NCI-H748 (cell line): ENCODE data around the gene SMAD7.

Experiments
- DNase-seq: peaks from one replicate; lab custom pipeline; 2025; ENCODE audit not compliant: unreplicated experiment; lab: John Stamatoyannopoulos, UW

Gene SMAD7

GRCh38 chr18:48987821-48988220, 37.1 kb upstream of the SMAD7 start:
- DNase-seq, result no peak

- DNase-seq, result no peak
These were observed 36.3 kb upstream of the SMAD7 start for GRCh38 chr18:48986851-48987761.

GRCh38 chr18:48985161-48985560, 34.4 kb upstream of the SMAD7 start:
- DNase-seq, result no peak

GRCh38 chr18:48983793-48984437, 33.1 kb upstream of the SMAD7 start:
- peak; percentile 75 for DNase-seq

- no peak for DNase-seq
These were observed 31.5 kb upstream of the SMAD7 start for GRCh38 chr18:48982266-48982665.

- DNase-seq, result no peak
These were observed 29.5 kb upstream of the SMAD7 start for GRCh38 chr18:48979944-48980890.

GRCh38 chr18:48977914-48978313, 27.1 kb upstream of the SMAD7 start:
- no peak for DNase-seq

GRCh38 chr18:48975817-48976649, 25.3 kb upstream of the SMAD7 start:
- peak; percentile 75 for DNase-seq

GRCh38 chr18:48975120-48975816, 24.5 kb upstream of the SMAD7 start:
- peak; percentile 54 for DNase-seq

- DNase-seq, result peak; percentile 65
These were observed 23.7 kb upstream of the SMAD7 start for GRCh38 chr18:48974304-48975119.

- no peak for DNase-seq
These were observed 23.0 kb upstream of the SMAD7 start for GRCh38 chr18:48973731-48974130.

GRCh38 chr18:48968412-48969215, 17.8 kb upstream of the SMAD7 start:
- no peak for DNase-seq

GRCh38 chr18:48967545-48967944, 16.8 kb upstream of the SMAD7 start:
- DNase-seq, result no peak

- DNase-seq, result no peak
These were observed 15.8 kb upstream of the SMAD7 start for GRCh38 chr18:48966523-48966922.

- no peak for DNase-seq
These were observed 13.1 kb upstream of the SMAD7 start for GRCh38 chr18:48963586-48964470.

GRCh38 chr18:48962994-48963561, 12.3 kb upstream of the SMAD7 start:
- no peak for DNase-seq
